ENCODE data around the gene ZNF385C.
A peak's percentile ranks its signal among the peaks of the same experiment; 100 is the strongest.
"Not testable (repeated sequence)": the region's sequence is repeated elsewhere in the genome, so short reads cannot be mapped to it uniquely, and the experiment has no call there.

Gene ZNF385C

DNA sequence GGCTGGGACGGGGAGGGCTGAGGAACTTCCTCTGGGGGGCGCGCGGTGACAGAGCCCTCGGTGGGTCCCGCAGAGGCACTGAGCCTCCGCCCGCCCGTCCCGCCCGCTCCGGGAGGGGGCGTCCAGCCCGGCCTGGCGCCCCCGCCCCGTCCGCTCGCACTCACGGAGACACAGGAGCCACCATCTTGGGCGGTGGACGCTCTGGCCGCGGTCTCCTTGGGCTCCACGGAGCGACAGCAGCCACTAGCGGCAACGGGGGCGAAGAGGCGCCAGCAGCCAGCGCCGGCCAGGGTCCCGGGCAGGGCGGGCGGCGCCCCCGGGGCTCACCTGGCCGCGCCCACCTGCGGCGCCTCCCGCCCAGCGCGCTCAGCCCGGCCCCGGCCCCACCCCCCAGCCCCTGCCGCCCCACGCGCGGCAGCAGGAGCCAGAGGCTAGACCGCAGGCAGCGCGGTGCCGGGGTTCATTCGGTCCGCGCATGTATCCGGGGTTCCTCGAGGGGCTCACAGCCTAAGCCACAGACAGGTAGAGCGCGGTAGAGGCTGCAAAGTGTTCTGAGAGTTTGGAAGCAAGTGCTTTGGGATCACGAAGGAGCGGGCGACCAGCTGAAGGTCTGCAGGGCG lies 47.8 kb downstream of the ZNF385C start, which contains the start of gene C17orf113:
TSS of gene C17orf113 (minus strand) at position 209 of the 620 bp plus-strand sequence. CDS start 7,225 bp downstream, outside the sequence.
- peak in 1 of 2 donors; percentile 13 for DNase-seq (ENCODE audit: low read depth in 2 of 2)

DNA sequence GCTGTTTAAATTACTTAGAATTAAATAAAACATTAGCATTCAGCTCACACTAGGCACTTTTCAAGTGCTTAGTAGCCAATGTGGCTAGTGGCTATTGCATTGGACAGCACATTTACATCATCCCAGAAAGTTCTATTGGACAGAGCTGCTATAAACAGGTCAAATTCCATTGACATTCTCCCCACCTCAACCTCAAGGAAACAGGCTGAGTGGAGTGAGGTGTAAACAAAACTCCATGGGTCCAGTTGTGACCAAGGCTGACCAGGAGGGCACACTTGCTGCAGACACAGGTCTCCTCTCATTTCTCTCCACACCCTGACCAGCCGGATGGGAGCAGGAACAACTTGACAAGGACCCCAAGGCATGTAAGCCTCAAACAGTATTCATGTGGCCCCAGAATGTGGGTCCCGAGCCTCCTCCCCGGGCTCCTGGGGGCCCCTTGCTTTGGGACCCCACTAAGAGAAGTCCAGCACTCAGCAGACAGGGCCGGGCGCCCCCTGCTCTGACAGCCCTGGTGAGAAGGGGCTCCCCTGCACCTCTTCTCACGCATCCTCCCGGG lies 48.4 kb downstream of the ZNF385C start:
- DNase-seq (ENCODE audit: low read depth in 2 of 2), result no peak

- DNase-seq (ENCODE audit: low read depth in 2 of 2), result no peak
These were observed 50.9 kb downstream of the ZNF385C start for GRCh38 chr17:42047343-42047742.

- no peak for DNase-seq (ENCODE audit: low read depth in 2 of 2)
These were observed 52.6 kb downstream of the ZNF385C start for GRCh38 chr17:42045719-42046118.

GRCh38 chr17:42042598-42043319 lies 55.5 kb downstream of the ZNF385C start:
- no peak for DNase-seq (ENCODE audit: low read depth in 2 of 2)

DNA sequence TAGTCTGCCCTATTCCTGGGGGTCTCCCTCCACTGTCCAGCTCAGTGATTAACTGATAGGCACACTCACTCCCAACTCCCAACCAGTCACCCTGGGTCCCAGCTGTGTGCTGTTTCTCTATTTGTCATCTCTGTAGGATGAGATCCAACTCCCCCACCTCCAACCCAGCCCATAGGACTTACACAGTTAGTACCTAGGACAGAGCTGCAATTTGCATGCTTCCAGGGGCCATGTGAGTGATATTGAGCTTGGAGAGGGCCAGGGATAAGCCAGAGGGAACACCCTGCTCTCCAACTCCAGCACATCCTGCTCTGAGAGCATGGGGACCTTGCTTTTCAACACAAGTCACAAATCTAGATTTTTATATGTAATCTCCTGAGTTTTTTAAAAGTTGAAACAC lies 56.7 kb downstream of the ZNF385C start:
- no peak for DNase-seq (ENCODE audit: low read depth in 2 of 2)

GRCh38 chr17:42040818-42041217 lies 57.5 kb downstream of the ZNF385C start:
- no peak for DNase-seq (ENCODE audit: low read depth in 2 of 2)

GRCh38 chr17:42039794-42040763 lies 58.2 kb downstream of the ZNF385C start:
- no peak for DNase-seq (ENCODE audit: low read depth in 2 of 2)

DNA sequence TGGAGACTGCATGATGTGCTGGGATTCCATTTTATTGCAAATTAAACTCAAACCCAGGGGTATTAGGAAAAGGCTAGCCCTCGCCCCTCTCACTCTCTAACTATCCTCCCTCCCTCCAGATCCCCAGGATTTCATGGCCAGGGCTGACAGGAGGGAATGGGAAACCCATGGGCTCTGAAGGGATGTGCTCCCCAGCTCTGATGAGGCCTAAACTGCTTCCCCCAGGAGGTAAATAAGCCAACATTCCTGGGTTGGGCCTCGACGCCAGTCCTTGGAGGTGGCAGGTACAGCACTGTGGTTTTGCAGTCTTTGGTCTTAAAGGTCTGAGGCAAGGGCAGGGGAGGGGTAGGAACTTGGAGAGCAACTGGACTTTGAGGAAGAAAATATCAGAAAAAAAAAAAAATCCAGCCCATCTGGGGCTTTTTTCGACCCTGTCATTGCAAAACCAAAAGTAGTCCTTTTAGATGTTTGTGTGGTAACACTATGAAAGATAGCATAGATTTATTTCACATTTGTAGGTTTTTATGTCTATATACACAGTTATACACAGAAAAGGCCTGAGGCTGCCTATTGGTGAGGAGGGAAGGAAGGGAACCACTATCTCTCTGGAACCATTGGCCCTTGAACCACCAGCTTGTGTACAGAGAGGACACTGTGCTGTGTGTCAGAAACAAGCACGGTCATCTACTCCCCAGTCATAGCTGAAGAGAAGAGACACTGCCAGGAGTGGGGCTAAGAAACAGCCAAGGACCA lies 59.9 kb downstream of the ZNF385C start:
- DNase-seq (ENCODE audit: low read depth in 2 of 2), result no peak

DNA sequence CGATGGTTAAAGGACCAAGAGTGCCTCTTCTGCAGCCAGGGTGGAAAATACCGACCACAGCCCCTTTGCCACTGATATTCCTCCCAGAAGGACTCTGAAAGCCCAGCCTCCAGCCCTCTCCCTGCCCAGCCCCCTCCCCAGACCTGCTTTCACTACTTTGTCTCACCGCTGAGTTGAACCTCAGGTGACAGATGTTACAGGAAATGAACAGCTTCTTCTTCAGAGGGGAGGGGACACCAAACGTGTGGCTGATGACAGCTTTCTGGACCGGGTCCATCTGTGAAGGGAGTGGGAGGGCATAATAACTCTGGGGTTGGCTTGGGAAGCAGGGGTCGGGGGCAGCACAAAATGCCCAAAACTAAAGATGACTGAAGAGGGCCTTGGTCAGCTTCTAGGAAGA lies 64.2 kb downstream of the ZNF385C start:
- DNase-seq (ENCODE audit: low read depth in 2 of 2), result no peak

GRCh38 chr17:42031584-42031983 lies 66.7 kb downstream of the ZNF385C start:
- no peak for DNase-seq (ENCODE audit: low read depth in 2 of 2)

DNA sequence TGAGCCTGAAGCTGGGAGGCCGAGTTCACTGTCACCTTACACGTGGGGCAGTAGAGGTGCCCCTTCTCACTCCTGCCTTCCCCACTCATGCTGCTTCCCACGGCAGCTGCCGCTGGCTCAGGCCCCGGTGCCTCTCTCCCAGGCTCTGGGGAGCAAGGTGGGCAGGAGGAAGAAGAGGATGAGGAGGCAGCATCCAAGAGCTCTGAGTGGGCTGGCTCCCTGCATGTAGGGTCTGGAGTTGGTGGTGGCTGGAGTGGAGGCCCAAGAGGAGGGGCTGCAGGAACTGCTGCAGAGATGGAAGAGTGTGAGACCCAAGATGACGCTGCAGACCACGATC lies 69.5 kb downstream of the ZNF385C start:
- DNase-seq (ENCODE audit: low read depth in 2 of 2), result no peak

- no peak for DNase-seq (ENCODE audit: low read depth in 2 of 2)
These were observed 70.1 kb downstream of the ZNF385C start for GRCh38 chr17:42027961-42028790.

- DNase-seq (ENCODE audit: low read depth in 2 of 2), result no peak
These were observed 70.7 kb downstream of the ZNF385C start for GRCh38 chr17:42027590-42027889.

DNA sequence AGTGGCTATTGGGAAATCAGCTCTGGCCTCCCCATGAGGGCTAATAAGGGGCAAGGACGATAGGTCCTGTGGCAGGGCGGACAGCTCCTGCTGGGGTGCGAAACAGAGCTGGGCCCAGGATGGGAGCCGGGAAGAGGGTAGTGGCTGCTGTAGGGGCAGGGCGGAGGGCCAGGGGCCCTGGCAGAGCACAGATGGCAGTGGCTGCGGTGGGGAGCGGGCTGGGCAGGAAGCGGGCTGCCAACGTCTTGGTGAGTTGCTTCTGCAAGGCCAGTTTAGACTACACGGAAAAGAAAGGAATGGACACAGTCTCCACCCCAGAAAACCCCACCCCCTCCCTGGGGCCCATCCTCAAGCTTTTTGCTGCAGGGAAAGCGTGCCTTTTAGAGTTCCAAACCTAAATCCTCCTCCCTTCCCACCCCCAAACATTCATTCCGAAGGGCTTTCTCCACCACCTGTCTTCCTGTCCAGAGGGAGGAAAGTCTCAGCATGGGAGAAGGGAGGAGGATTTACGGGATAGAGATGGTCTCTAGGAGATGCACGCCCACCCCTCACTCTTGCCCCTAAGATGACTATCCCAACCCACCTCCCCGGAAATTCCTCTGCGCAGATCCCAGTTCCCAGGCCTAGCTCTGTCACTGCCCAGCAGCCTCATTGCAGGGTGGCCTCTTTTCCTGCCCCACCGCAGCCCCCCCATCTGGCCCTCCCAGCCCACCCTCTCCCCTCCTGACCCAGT lies 71.2 kb downstream of the ZNF385C start:
- DNase-seq (ENCODE audit: low read depth in 2 of 2), result no peak

- no peak for DNase-seq (ENCODE audit: low read depth in 2 of 2)
These were observed 72.3 kb downstream of the ZNF385C start for GRCh38 chr17:42025936-42026335.

- no peak for DNase-seq (ENCODE audit: low read depth in 2 of 2)
These were observed 73.1 kb downstream of the ZNF385C start for GRCh38 chr17:42025191-42025579.

DNA sequence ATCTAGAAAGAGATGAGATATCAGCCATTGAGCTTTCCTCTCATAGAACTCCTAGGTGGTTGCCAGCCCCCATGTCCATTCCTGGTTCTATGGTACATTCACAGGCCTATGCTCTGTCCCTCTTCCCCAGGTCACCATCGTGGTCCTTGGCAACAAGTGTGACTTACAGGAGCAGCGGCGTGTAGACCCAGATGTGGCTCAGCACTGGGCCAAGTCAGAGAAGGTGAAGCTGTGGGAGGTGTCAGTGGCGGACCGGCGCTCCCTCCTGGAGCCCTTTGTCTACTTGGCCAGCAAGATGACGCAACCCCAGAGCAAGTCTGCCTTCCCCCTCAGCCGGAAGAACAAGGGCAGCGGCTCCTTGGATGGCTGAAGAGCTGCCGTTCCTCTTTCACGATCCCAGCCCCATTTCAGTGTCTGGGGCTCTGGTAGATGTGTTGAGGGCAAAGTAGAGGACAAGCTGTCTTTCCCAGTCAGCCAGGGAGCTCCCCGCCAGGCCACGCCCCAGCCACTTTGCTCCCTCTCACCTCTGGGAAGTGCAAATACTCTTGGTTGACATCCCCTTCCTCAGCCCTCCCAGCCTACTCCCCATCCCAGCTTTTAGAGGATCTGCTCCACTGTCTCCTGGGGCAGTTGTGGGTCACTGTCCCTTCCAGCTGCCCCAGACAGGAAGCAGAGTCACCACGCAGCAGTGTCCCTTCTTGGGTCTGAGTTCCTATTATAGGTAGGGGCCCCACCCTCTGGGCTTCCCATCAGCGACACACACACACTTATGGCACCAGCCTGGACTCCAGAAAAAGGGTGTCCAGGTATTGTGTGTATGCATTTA lies 74.5 kb downstream of the ZNF385C start:
- DNase-seq (ENCODE audit: low read depth in 2 of 2), result no peak

DNA sequence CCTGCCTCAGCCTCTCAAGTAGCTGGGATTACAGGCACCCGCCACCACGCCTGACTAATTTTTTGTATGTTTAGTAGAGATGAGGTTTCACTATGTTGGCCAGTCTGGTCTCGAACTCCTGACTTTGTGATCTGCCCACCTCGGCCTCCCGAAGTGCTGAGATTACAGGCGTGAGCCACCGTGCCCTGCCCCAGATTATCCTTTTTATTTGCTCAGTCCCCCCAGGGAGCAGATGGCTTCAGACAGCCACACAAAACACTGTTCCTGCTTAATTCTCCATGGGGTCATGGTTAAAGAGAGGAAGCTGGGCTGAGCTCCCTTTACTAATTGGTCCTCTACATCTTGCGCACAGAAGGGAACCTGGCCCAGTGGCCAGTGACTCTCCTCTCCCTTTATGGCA lies 77.4 kb downstream of the ZNF385C start:
- DNase-seq (ENCODE audit: low read depth in 2 of 2), result not testable (repeated sequence)
